Measurements from ENCODE around the gene PPP2R5D. TPM values are rescaled to one million over a fixed set of nuclear protein-coding genes. Genes with fewer than 3 reads are reported as not detected.
"Not testable (repeated sequence)": the region's sequence is repeated elsewhere in the genome, so short reads cannot be mapped to it uniquely, and the experiment has no call there.

The PPP2R5D gene
- polyA plus RNA-seq, 2 of the 4 experiments (the other 2 are of a cell fraction) = 26.5 to 34.6 TPM

GRCh38 chr6:42939810-42940167, 44.6 kb upstream of the PPP2R5D start:
- Histone ChIP-seq H3K4me3 (no peak overlapping the region), H3K4me1 (no peaks in the 10 kb centered on the region), H3K27ac (no peak overlapping the region), H3K4me2 (no peak overlapping the region), H3K9me3 (no peaks in the 10 kb centered on the region)
- FAIRE-seq (no peak), ATAC-seq (no peak), DNase-seq (ENCODE audit: low read depth in 1 of 2, low spot score in 1 of 2) (no peak)
- WGBS (ENCODE audit: missing lambda C conversion rate) = 91% methylated on average over 4 of the region's 4 CpGs
- TF ChIP-seq, protein P1, sequence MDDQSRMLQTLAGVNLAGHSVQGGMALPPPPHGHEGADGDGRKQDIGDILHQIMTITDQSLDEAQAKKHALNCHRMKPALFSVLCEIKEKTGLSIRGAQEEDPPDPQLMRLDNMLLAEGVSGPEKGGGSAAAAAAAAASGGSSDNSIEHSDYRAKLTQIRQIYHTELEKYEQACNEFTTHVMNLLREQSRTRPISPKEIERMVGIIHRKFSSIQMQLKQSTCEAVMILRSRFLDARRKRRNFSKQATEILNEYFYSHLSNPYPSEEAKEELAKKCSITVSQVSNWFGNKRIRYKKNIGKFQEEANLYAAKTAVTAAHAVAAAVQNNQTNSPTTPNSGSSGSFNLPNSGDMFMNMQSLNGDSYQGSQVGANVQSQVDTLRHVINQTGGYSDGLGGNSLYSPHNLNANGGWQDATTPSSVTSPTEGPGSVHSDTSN (IDR thresholded peaks at IDR 0.05) = no peak
- no peak for TF ChIP-seq KDM5A (IDR thresholded peaks at IDR 0.05)
- no peak for TF ChIP-seq MAX (IDR thresholded peaks at IDR 0.05)
- TF ChIP-seq HOXA7 (CRISPR knock-in tag; IDR thresholded peaks at IDR 0.05) = no peak
- TF ChIP-seq POLR2A (IDR thresholded peaks at IDR 0.05; ENCODE audit: low read length) = no peak
- no peak for TF ChIP-seq TFCP2L1 (CRISPR knock-in tag; IDR thresholded peaks at IDR 0.05)
- no peak for TF ChIP-seq MAZ (IDR thresholded peaks at IDR 0.05; ENCODE audit: borderline replicate concordance, low read depth, low read length)
- TF ChIP-seq HOXB5 (CRISPR knock-in tag; IDR thresholded peaks at IDR 0.05) = no peak
- no peak for TF ChIP-seq NFE2L2 (conservative IDR thresholded peaks at IDR 0.05; ENCODE audit: low read length)
- no peak for TF ChIP-seq FOXS1 (CRISPR knock-in tag; IDR thresholded peaks at IDR 0.05)
- TF ChIP-seq JUN (IDR thresholded peaks at IDR 0.05) = no peak
- TF ChIP-seq SREBF2 (IDR thresholded peaks at IDR 0.05) = no peak
- TF ChIP-seq ZNF302 (CRISPR knock-in tag; IDR thresholded peaks at IDR 0.05) = no peak
- no peak for TF ChIP-seq HDAC2 (IDR thresholded peaks at IDR 0.05)
- TF ChIP-seq JUNB (IDR thresholded peaks at IDR 0.05) = no peak
- TF ChIP-seq HOXB13 (CRISPR knock-in tag; IDR thresholded peaks at IDR 0.05; ENCODE audit: low read depth) = no peak
- TF ChIP-seq RCOR1 (IDR thresholded peaks at IDR 0.05; ENCODE audit: low read depth, low read length) = no peak
- TF ChIP-seq ZSCAN20 (CRISPR knock-in tag; IDR thresholded peaks at IDR 0.05) = no peak
- ChIA-PET POLR2A (interaction anchor here (2.0 kb wide), 1 partner anchor 10 kb away, joined by 9 read pairs; the partner anchor contains the start of gene CNPY3), CTCF (interaction anchor here (0.6 to 1.7 kb wide), 3 partner anchors 9 to 204 kb away, joined by 3 to 6 read pairs (median 3); no protein-coding TSS in a partner anchor)

DNA sequence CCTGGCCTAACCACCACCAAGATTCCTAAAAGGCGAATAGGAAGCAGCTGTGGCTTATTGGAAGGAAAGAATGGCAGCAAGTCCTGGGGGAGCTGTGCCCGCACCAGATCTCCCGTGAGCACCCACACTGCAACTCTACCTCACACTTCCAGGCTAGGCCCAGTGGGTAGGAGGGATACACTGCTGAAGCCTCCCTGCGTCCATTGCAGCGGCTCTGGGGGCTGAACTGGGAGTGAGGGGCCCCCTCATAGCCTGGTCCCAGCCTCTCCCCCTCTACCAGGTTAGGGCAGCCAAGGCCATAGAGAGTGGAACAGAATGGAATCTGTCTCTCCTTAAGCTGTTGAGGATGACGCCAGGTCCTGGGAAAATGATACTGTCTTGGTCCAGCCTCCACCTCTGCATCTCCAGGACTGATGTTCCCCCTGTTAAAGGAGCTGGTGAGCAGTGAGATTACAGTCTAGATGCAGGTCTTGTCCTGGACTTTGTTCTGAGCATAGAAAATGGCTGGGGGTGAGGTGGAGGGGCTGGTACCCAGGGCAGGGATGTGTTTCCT, 43.8 kb upstream of the PPP2R5D start:
- 100% methylated on average over 5 of the region's 6 CpGs for WGBS (ENCODE audit: missing lambda C conversion rate)
- FAIRE-seq = no peak
- Histone ChIP-seq H3K4me3 (no peak overlapping the region), H3K27ac (no peak overlapping the region), H3K4me2 (no peak overlapping the region), H3K9me3 (no peaks in the 10 kb centered on the region), H3K4me1 (no peaks in the 10 kb centered on the region)
- ChIA-PET CTCF (interaction anchor here (1.1 to 1.7 kb wide), 3 partner anchors 10 to 203 kb away, joined by 3 to 6 read pairs (median 3); no protein-coding TSS in a partner anchor), POLR2A (interaction anchor here (2.0 kb wide), 1 partner anchor 11 kb away, joined by 9 read pairs; the partner anchor contains the start of gene CNPY3)
- ATAC-seq = no peak
- TF ChIP-seq CBX8 (IDR thresholded peaks at IDR 0.05) = no peak
- TF ChIP-seq HEYL (CRISPR knock-in tag; IDR thresholded peaks at IDR 0.05) = no peak
- no peak for TF ChIP-seq BHLHE40 (IDR thresholded peaks at IDR 0.05; ENCODE audit: low read depth, low read length)
- no peak for TF ChIP-seq POLR2AphosphoS2 (conservative IDR thresholded peaks at IDR 0.05; ENCODE audit: low read length)
- no peak for TF ChIP-seq ELK1 (IDR thresholded peaks at IDR 0.05; ENCODE audit: low read depth, low read length)
- no peak for TF ChIP-seq ZNF302 (CRISPR knock-in tag; IDR thresholded peaks at IDR 0.05)
- TF ChIP-seq REST (IDR thresholded peaks at IDR 0.05) = no peak
- no peak for TF ChIP-seq JUNB (IDR thresholded peaks at IDR 0.05)
- TF ChIP-seq KDM1A (IDR thresholded peaks at IDR 0.05; ENCODE audit: low read depth) = no peak
- no peak for TF ChIP-seq NPAS2 (CRISPR knock-in tag; IDR thresholded peaks at IDR 0.05; ENCODE audit: borderline replicate concordance)
- no peak for TF ChIP-seq ZSCAN20 (CRISPR knock-in tag; IDR thresholded peaks at IDR 0.05)
- no peak for DNase-seq (ENCODE audit: low read depth in 1 of 2, low spot score in 1 of 2)

DNA sequence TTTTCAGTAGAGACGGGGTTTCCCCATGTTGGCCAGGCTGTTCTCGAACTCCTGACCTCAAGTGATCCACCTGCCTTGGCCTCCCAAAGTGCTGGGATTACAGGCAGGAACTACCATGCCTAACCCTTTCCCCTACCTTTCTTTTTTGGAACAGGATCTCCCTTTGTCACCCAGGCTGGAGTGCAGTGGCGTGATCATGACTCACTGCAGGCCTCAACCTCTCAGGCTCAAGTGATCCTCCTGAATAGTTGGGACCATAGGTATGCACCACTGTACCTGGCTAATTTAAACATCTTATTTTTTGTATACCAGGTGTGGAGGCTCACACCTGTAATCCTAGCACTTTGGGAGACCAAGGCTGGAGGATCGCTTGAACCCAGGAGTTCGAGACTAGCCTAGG, 43.0 kb upstream of the PPP2R5D start:
- WGBS (ENCODE audit: missing lambda C conversion rate) = 96% methylated on average over 5 of the region's 5 CpGs
- ChIA-PET POLR2A (interaction anchor here (2.0 kb wide), 1 partner anchor 12 kb away, joined by 9 read pairs; the partner anchor contains the start of gene CNPY3), CTCF (interaction anchor here (1.2 to 1.7 kb wide), 2 partner anchors 9 to 11 kb away, joined by 3 to 6 read pairs; no protein-coding TSS in a partner anchor)
- not testable (repeated sequence) for H3K4me1 ChIP-seq; DNase-seq (ENCODE audit: low read depth in 1 of 2, low spot score in 1 of 2); H3K4me3 ChIP-seq; H3K9me3 ChIP-seq; H3K4me2 ChIP-seq; H3K27ac ChIP-seq; FAIRE-seq; ATAC-seq
